ENCODE results near the gene KIF16B.

DNA sequence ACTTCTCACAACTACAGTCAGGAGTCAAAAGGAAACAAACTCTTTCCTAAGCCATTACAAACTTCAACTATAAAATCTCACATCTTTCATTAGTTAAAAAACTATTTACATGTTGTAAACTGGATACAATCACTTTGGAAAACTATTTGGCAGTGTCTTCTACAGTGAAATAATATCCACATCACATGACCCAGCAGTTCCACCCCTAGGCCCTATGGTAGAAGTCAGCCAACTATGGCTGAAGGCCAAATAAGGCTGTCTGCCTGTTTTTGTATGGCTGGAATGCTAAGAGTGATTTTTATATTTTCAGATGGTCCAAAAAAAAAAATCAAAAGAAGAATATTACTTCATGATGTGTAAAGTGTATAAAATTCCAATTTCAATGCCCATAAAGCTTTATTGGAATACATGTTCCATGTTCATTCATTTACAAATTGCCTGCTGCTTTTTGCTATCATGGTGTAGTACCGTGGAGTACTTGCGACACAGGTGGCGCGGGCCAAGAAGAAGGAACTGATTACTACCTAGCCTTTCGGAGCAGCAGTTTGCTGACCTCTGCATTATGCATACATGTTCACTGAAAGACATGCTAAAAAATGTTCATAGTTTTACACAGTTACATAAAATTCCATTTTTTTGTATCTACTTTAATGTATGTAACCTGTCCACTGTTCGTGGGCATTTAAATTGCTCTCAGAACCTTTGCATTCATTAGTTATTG lies 129.0 kb downstream of the KIF16B start:
- no peak for TF ChIP-seq TAF1 (IDR thresholded peaks at IDR 0.05; ENCODE audit: borderline replicate concordance, insufficient read depth, low read length)
- no peak for TF ChIP-seq FOXP2 (optimal IDR thresholded peaks at IDR 0.05; ENCODE audit: borderline replicate concordance, extremely low read depth, extremely low read length, insufficient read depth)
- TF ChIP-seq, protein P1, sequence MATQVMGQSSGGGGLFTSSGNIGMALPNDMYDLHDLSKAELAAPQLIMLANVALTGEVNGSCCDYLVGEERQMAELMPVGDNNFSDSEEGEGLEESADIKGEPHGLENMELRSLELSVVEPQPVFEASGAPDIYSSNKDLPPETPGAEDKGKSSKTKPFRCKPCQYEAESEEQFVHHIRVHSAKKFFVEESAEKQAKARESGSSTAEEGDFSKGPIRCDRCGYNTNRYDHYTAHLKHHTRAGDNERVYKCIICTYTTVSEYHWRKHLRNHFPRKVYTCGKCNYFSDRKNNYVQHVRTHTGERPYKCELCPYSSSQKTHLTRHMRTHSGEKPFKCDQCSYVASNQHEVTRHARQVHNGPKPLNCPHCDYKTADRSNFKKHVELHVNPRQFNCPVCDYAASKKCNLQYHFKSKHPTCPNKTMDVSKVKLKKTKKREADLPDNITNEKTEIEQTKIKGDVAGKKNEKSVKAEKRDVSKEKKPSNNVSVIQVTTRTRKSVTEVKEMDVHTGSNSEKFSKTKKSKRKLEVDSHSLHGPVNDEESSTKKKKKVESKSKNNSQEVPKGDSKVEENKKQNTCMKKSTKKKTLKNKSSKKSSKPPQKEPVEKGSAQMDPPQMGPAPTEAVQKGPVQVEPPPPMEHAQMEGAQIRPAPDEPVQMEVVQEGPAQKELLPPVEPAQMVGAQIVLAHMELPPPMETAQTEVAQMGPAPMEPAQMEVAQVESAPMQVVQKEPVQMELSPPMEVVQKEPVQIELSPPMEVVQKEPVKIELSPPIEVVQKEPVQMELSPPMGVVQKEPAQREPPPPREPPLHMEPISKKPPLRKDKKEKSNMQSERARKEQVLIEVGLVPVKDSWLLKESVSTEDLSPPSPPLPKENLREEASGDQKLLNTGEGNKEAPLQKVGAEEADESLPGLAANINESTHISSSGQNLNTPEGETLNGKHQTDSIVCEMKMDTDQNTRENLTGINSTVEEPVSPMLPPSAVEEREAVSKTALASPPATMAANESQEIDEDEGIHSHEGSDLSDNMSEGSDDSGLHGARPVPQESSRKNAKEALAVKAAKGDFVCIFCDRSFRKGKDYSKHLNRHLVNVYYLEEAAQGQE (IDR thresholded peaks at IDR 0.05; ENCODE audit: insufficient read depth in 1 of 2, low read depth in 2 of 2, low read length in 2 of 2) = no peak
